ENCODE measurements around the gene TRIM24. TPM values are rescaled to one million over a fixed set of nuclear protein-coding genes. Genes with fewer than 3 reads are reported as not detected.

Gene TRIM24
- total RNA-seq, 1 experiment from 2014 or later, result 25.9 TPM

DNA sequence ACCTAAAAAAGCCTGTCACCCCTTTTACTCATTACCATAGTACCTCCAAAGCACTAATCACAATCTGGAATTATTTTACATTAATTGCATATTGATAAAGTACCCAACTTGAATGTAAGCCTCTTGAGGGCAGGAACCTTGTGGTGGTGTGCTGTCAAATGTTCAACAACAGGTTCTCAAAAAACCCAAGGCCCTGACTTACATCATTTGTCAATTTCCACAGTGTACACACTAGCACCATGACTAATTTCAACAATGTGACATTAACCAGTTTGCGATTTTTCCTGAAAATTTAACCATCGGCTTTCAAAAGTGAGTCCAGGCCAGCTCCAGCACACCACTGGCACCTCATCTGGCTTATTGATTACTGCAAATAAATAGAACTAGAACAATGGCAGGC lies 153.6 kb downstream of the TRIM24 start:
- CTCF ChIA-PET, result no interaction called here
- POLR2A ChIA-PET (ENCODE audit: low non-redundant PET), result no interaction called here

DNA sequence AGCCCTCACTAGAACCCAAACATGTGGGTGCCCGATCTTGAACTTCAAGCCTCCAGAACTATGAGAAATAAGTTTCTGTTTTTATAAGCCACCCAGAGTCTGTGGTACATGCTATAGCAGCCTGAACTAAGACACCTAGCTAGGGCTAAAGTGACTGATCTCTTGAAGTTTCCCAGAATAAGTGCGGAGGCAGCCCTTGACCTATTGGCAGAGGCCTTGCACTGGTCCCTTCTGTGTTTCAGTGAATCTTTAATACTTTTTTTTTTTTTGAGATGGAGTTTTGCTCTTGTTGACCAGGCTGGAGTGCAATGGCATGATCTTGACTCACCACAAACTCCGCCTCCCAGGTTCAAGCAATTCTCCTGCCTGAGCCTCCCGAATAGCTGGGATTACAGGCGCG lies 156.0 kb downstream of the TRIM24 start:
- Histone ChIP-seq H3K9me3 (ENCODE audit: low read depth, low read length, poor library complexity, severe bottlenecking) (no peaks in the 10 kb centered on the region), H3K27me3 (replicated peaks; ENCODE audit: insufficient read depth, low read depth, low read length, poor library complexity) (peaks cover 8% of the 10 kb centered on the region), H3K4me3 (ENCODE audit: low read depth, low read length, poor library complexity, severe bottlenecking) (no peak overlapping the region), H3K36me3 (ENCODE audit: insufficient read depth, low read length, poor library complexity, severe bottlenecking) (no peaks in the 10 kb centered on the region), H3K27ac (ENCODE audit: low read depth, low read length, poor library complexity, severe bottlenecking) (no peak overlapping the region), H3K4me1 (ENCODE audit: insufficient read depth, low read length, poor library complexity, severe bottlenecking) (no peaks in the 10 kb centered on the region)
- TF ChIP-seq EZH2 (IDR thresholded peaks at IDR 0.05; ENCODE audit: borderline replicate concordance, low read depth, low read length, poor library complexity, severe bottlenecking), result no peak
- TF ChIP-seq, protein P1, sequence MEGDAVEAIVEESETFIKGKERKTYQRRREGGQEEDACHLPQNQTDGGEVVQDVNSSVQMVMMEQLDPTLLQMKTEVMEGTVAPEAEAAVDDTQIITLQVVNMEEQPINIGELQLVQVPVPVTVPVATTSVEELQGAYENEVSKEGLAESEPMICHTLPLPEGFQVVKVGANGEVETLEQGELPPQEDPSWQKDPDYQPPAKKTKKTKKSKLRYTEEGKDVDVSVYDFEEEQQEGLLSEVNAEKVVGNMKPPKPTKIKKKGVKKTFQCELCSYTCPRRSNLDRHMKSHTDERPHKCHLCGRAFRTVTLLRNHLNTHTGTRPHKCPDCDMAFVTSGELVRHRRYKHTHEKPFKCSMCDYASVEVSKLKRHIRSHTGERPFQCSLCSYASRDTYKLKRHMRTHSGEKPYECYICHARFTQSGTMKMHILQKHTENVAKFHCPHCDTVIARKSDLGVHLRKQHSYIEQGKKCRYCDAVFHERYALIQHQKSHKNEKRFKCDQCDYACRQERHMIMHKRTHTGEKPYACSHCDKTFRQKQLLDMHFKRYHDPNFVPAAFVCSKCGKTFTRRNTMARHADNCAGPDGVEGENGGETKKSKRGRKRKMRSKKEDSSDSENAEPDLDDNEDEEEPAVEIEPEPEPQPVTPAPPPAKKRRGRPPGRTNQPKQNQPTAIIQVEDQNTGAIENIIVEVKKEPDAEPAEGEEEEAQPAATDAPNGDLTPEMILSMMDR (conservative IDR thresholded peaks at IDR 0.05; ENCODE audit: low read depth, low read length), result no peak
- BruUV-seq (replicated peaks), result no TSS peak
- DNase-seq (ENCODE audit: low spot score), result no peak
- intact Hi-C loops (cut with micrococcal nuclease; ENCODE audit: unreplicated experiment), result no loop called here
- POLR2A ChIA-PET (ENCODE audit: low non-redundant PET), result interaction anchor here (0.8 kb wide), 1 partner anchor 123 kb away, joined by 7 read pairs; no protein-coding TSS in a partner anchor
- CTCF ChIA-PET, result no interaction called here

More for the DNA sequence above, 153.6 kb downstream of the TRIM24 start:
- Histone ChIP-seq H3K4me1 (ENCODE audit: insufficient read depth, low read length, poor library complexity, severe bottlenecking) (no peaks in the 10 kb centered on the region), H3K27me3 (replicated peaks; ENCODE audit: insufficient read depth, low read depth, low read length, poor library complexity) (no peaks in the 10 kb centered on the region), H3K9me3 (ENCODE audit: low read depth, low read length, poor library complexity, severe bottlenecking) (no peaks in the 10 kb centered on the region), H3K4me3 (ENCODE audit: low read depth, low read length, poor library complexity, severe bottlenecking) (no peak overlapping the region), H3K36me3 (ENCODE audit: insufficient read depth, low read length, poor library complexity, severe bottlenecking) (no peaks in the 10 kb centered on the region), H3K27ac (ENCODE audit: low read depth, low read length, poor library complexity, severe bottlenecking) (no peak overlapping the region)
- no peak for DNase-seq (ENCODE audit: low spot score)
- no TSS peak for BruUV-seq (replicated peaks)
- TF ChIP-seq EZH2 (IDR thresholded peaks at IDR 0.05; ENCODE audit: borderline replicate concordance, low read depth, low read length, poor library complexity, severe bottlenecking), result no peak
- TF ChIP-seq, protein P1 (conservative IDR thresholded peaks at IDR 0.05; ENCODE audit: low read depth, low read length), result no peak
- intact Hi-C loops (cut with micrococcal nuclease; ENCODE audit: unreplicated experiment), result no loop called here

DNA sequence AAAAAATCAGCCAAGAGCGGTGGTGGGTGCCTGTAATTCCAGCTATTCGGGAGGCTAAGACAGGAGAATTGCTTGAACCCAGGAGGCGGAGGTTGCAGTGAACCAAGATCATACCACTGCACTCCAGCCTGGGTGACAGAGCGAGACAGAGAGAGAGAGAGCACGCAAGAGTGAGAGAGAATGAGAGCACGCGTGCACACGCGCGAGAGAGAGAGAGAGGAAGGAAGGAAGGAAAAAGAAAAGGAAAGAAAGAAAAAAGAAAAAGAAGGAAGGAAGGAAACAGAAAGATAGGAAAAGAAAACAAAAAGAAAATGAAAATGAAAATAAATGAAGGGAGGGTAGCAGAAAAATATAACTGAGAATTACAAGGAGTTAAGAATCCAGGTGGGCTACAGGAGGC lies 158.4 kb downstream of the TRIM24 start:
- BruUV-seq (replicated peaks), result no TSS peak
- Histone ChIP-seq H3K27ac (ENCODE audit: low read depth, low read length, poor library complexity, severe bottlenecking) (no peak overlapping the region), H3K4me3 (ENCODE audit: low read depth, low read length, poor library complexity, severe bottlenecking) (no peak overlapping the region), H3K27me3 (replicated peaks; ENCODE audit: insufficient read depth, low read depth, low read length, poor library complexity) (peaks cover 13% of the 10 kb centered on the region), H3K9me3 (ENCODE audit: low read depth, low read length, poor library complexity, severe bottlenecking) (no peaks in the 10 kb centered on the region), H3K36me3 (ENCODE audit: insufficient read depth, low read length, poor library complexity, severe bottlenecking) (no peaks in the 10 kb centered on the region), H3K4me1 (ENCODE audit: insufficient read depth, low read length, poor library complexity, severe bottlenecking) (no peaks in the 10 kb centered on the region)
- no peak for TF ChIP-seq EZH2 (IDR thresholded peaks at IDR 0.05; ENCODE audit: borderline replicate concordance, low read depth, low read length, poor library complexity, severe bottlenecking)
- TF ChIP-seq, protein P1 (conservative IDR thresholded peaks at IDR 0.05; ENCODE audit: low read depth, low read length), result no peak
- POLR2A ChIA-PET (ENCODE audit: low non-redundant PET), result no interaction called here
- intact Hi-C loops (cut with micrococcal nuclease; ENCODE audit: unreplicated experiment), result no loop called here
- no peak for DNase-seq (ENCODE audit: low spot score)
- CTCF ChIA-PET, result no interaction called here

Measured in A673 (cell line).